Measurements from ENCODE around the gene LIPM.

DNA sequence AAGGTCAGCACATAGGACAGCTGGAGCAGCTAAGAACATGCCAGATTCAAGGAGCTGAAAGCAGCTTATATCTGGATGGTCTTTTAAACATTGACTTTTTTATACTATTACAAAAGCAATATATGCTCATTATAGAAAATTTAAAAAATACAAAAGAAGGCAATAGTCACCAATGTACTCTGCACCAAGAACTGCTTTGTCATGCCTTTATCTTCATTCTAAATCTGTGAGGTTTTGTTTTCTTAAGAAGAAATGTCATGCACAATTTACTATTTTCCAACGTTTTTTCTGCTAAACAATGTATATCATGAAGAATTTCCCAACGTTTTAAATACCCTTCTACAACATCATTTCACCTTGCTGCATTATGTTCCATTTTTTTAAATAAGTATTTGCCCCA lies 2.8 kb downstream of the LIPM start:
- TF ChIP-seq, protein P1, sequence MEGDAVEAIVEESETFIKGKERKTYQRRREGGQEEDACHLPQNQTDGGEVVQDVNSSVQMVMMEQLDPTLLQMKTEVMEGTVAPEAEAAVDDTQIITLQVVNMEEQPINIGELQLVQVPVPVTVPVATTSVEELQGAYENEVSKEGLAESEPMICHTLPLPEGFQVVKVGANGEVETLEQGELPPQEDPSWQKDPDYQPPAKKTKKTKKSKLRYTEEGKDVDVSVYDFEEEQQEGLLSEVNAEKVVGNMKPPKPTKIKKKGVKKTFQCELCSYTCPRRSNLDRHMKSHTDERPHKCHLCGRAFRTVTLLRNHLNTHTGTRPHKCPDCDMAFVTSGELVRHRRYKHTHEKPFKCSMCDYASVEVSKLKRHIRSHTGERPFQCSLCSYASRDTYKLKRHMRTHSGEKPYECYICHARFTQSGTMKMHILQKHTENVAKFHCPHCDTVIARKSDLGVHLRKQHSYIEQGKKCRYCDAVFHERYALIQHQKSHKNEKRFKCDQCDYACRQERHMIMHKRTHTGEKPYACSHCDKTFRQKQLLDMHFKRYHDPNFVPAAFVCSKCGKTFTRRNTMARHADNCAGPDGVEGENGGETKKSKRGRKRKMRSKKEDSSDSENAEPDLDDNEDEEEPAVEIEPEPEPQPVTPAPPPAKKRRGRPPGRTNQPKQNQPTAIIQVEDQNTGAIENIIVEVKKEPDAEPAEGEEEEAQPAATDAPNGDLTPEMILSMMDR (IDR thresholded peaks at IDR 0.05), result no peak
- no peak for TF ChIP-seq POLR2AphosphoS5 (IDR thresholded peaks at IDR 0.05)

Data from sigmoid colon (tissue), 4 donors.